ENCODE data around the gene SMAD4. TPM values are rescaled to one million over a fixed set of nuclear protein-coding genes. Genes with fewer than 3 reads are reported as not detected.

SMAD4 gene
- total and polyA plus RNA-seq, 2 donors (not counting 3 experiments of a cell fraction or from before 2014, with no cell fraction given), result 63.5 to 82.8 TPM

DNA sequence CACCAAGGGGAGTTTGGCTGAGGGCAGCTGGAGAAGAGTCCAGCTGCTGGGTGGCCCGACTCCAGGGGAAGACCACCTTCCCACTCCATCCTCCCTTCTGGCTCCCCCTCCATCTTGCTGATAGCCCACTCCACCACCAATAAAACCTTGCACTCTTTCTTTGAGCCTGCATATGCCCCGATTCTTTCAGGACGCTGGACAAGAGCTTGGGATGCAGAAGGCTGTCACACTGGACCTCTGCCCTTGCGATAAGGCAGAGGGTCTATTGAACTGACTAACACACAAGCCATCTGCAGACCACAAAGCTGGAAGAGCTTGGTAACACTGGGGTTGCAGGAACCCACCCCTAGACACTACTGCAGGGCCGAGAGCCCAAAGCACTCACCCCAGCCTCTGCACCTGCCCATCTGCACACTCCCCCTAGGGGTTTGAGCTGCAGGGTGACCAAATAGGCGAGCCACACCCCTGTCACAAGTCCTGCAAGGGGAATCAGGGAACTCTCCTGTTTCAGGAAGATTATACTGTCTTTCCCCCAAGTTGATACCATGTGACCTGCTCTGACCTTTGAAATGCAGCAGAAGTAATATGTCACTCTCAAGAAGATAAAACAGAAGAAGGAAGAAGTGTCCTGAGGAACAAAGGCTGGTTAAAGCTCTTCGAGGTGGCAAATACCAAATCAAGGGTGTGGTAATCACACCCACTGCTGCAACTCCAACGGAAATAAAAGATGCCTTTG lies 70.5 kb downstream of the SMAD4 start:
- ChIA-PET POLR2A (no interaction called here), CTCF (no interaction called here)
- H3K27ac ChIP-seq (ENCODE audit: insufficient read depth, low read depth, low read length), result no peak overlapping the region
- no peaks in the 10 kb centered on the region for H4K20me1 ChIP-seq (replicated peaks; ENCODE audit: control insufficient read depth, extremely low read depth, insufficient read depth, low read length)
- DNase-seq (ENCODE audit: low read depth, low spot score) (no peak), FAIRE-seq (no peak)
- H3K36me3 ChIP-seq (ENCODE audit: control insufficient read depth in 2 of 2, extremely low read depth in 1 of 2, insufficient read depth in 2 of 2, low read length in 2 of 2), result no peaks in the 10 kb centered on the region
- TF ChIP-seq POLR2A (IDR thresholded peaks at IDR 0.05; ENCODE audit: low read depth, low read length) (no peak), CTCF (IDR thresholded peaks at IDR 0.05; ENCODE audit: extremely low read depth in 1 of 2, insufficient read depth in 1 of 2, low read depth in 1 of 2, low read length in 2 of 2) (no peak), POLR2AphosphoS5 (IDR thresholded peaks at IDR 0.05; ENCODE audit: insufficient read depth, low read depth, low read length) (no peak), EZH2 (IDR thresholded peaks at IDR 0.05; ENCODE audit: borderline replicate concordance, low read depth, low read length, severe bottlenecking) (no peak), GATA2 (IDR thresholded peaks at IDR 0.05; ENCODE audit: insufficient read depth, insufficient read length, low read depth, low read length) (no peak), MAX (IDR thresholded peaks at IDR 0.05; ENCODE audit: insufficient read depth, insufficient read length) (no peak), JUN (IDR thresholded peaks at IDR 0.05; ENCODE audit: borderline replicate concordance, insufficient read depth, insufficient read length, low read depth) (no peak), MYC (IDR thresholded peaks at IDR 0.05; ENCODE audit: low read depth, low read length) (no peak), FOS (IDR thresholded peaks at IDR 0.05; ENCODE audit: borderline replicate concordance, insufficient read depth, low read length) (no peak)
- no peak overlapping the region for H2AFZ ChIP-seq (ENCODE audit: low read depth, low read length)
- H3K4me3 ChIP-seq (replicated peaks in 1 of 3; ENCODE audit: insufficient read depth in 1 of 3, low read depth in 1 of 3, low read length in 3 of 3), result no peak overlapping the region
- no peak overlapping the region for H3K4me2 ChIP-seq (ENCODE audit: insufficient read depth, low read length)
- H3K9ac ChIP-seq (replicated peaks; ENCODE audit: extremely low read depth, insufficient read depth, low read length), result no peak overlapping the region
- intact Hi-C loops (cut with micrococcal nuclease) (no loop called here), dilution Hi-C loops (cut with MboI; ENCODE audit: extremely low pct_ligation_motif_present, low sequenced_read_pairs) (no loop called here)
- H3K79me2 ChIP-seq (ENCODE audit: control insufficient read depth, insufficient read depth, low read length), result no peaks in the 10 kb centered on the region
- no peaks in the 10 kb centered on the region for H3K27me3 ChIP-seq (ENCODE audit: control insufficient read depth in 2 of 2, insufficient read depth in 2 of 2, low read length in 2 of 2)
- no TSS peak for BruUV-seq (replicated peaks)
- H3K4me1 ChIP-seq (ENCODE audit: control insufficient read depth, extremely low read depth, insufficient read depth, low read length), result no peaks in the 10 kb centered on the region
- H3K9me3 ChIP-seq (replicated peaks; ENCODE audit: control insufficient read depth, insufficient read depth, low read length), result no peaks in the 10 kb centered on the region
- H3K9me1 ChIP-seq (replicated peaks; ENCODE audit: control insufficient read depth, extremely low read depth, insufficient read depth, low read length), result no peaks in the 10 kb centered on the region
